MM.1S (cell line): Measurements from ENCODE around the gene CCR5AS.

ENCODE experiments used
- EZH2 ChIP-seq: fragments of 300-600 bp; sonication (generic); optimal IDR thresholded peaks from 2 replicates; pipeline ENCODE3; 2017; ENCODE audit warnings: low read depth, mild to moderate bottlenecking, antibody characterized with exemption, low read length, mixed read lengths
- EZH2phosphoT487 ChIP-seq: fragments of 300-600 bp; sonication (generic); IDR thresholded peaks from 2 replicates; pipeline ENCODE4 v1.6.1; 2018; ENCODE audit warnings: antibody characterized with exemption, low read length
- TF ChIP-seq, protein P1 (sequence below): fragments of 300-600 bp; sonication (generic); IDR thresholded peaks from 2 replicates; pipeline ENCODE4 v1.5.1; 2016; ENCODE audit warnings: antibody characterized with exemption, low read length, mixed read lengths

DNA sequence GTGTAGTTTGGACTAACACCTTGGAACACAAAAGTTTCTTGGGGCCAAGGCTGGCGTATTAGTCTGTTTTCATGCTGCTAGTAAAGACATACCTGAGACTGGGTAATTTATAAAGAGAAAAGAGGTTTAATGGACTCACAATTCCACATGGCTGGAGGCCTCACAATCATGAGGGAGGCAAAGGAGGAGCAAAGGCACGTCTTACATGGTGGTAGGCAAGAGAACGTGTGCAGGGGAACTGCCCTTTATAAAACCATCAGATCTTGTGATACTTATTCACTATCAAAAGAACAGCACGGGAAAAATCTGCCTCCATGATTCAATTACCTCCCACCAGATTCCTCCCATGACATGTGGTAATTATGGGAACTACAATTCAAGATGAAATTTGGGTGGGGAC lies 62.4 kb downstream of the CCR5AS start:
- TF ChIP-seq, protein P1, sequence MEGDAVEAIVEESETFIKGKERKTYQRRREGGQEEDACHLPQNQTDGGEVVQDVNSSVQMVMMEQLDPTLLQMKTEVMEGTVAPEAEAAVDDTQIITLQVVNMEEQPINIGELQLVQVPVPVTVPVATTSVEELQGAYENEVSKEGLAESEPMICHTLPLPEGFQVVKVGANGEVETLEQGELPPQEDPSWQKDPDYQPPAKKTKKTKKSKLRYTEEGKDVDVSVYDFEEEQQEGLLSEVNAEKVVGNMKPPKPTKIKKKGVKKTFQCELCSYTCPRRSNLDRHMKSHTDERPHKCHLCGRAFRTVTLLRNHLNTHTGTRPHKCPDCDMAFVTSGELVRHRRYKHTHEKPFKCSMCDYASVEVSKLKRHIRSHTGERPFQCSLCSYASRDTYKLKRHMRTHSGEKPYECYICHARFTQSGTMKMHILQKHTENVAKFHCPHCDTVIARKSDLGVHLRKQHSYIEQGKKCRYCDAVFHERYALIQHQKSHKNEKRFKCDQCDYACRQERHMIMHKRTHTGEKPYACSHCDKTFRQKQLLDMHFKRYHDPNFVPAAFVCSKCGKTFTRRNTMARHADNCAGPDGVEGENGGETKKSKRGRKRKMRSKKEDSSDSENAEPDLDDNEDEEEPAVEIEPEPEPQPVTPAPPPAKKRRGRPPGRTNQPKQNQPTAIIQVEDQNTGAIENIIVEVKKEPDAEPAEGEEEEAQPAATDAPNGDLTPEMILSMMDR, result no peak
- no peak for TF ChIP-seq EZH2
- TF ChIP-seq EZH2phosphoT487, result no peak
